Upper lobe of left lung (tissue), 6 donors: Measurements from ENCODE around the gene IL21R. TPM values are rescaled to one million over a fixed set of nuclear protein-coding genes. Genes with fewer than 3 reads are reported as not detected.
"Not testable (repeated sequence)": the region's sequence is repeated elsewhere in the genome, so short reads cannot be mapped to it uniquely, and the experiment has no call there.

Experiments
- ATAC-seq, 2 donors: fragments of 200-7000 bp; cut with Tn5 transposase; one replicate each; pipeline ENCODE4 v1.9.1; 2022; ENCODE audit warnings: mild to moderate bottlenecking in 2 of 2, moderate library complexity in 2 of 2; ENCODE audit not compliant: low FRiP score in 2 of 2
- DNase-seq, 2 donors: peaks; one replicate each; pipeline ENCODE4 v3.0.0-alpha.2; 2019 to 2020
- H3K27ac ChIP-seq, 4 donors: fragments of 200-600 bp; sonication (generic); one replicate each; pipeline ENCODE4 v1.5.1; 2016 to 2019
- H3K27me3 ChIP-seq, 4 donors: fragments of 200-600 bp; sonication (generic); one replicate each; pipeline ENCODE4 v1.5.1; 2017 to 2019
- H3K36me3 ChIP-seq, 4 donors: fragments of 200-600 bp; sonication (generic); one replicate each; pipeline ENCODE4 v1.5.1; 2016 to 2019
- H3K4me1 ChIP-seq, 4 donors: fragments of 200-600 bp; sonication (generic); one replicate each; pipeline ENCODE4 v1.5.1; 2018 to 2019
- H3K4me3 ChIP-seq, 4 donors: fragments of 200-600 bp; sonication (generic); one replicate each; pipeline ENCODE4 v1.5.1; 2017 to 2019; ENCODE audit warnings: mild to moderate bottlenecking in 2 of 4, moderate library complexity in 1 of 4
- H3K9me3 ChIP-seq, 4 donors: fragments of 200-600 bp; sonication (generic); one replicate each; pipeline ENCODE4 v1.5.1; 2018 to 2019
- CTCF ChIP-seq, 6 experiments: fragments of 450-650 bp in 4 of 6; fragments of 200-600 bp in 2 of 6; sonication (generic) in 2 of 6; IDR thresholded peaks; one replicate each; pipeline ENCODE4 v1.5.1; 2016 to 2019; ENCODE audit warnings: antibody characterized with exemption in 6 of 6
- EP300 ChIP-seq, 4 donors: sonication (generic); formaldehyde crosslinking; IDR thresholded peaks; one replicate each; pipeline ENCODE4 v1.5.1; 2017; ENCODE audit warnings: antibody characterized with exemption in 4 of 4, control low read depth in 2 of 4
- POLR2A ChIP-seq, 4 donors: fragments of 450-650 bp; IDR thresholded peaks; one replicate each; pipeline ENCODE4 v1.5.1; 2016 to 2017; ENCODE audit warnings: antibody characterized with exemption in 4 of 4, mild to moderate bottlenecking in 2 of 4
- POLR2AphosphoS5 ChIP-seq, 2 donors: sonication (generic); formaldehyde crosslinking; IDR thresholded peaks; one replicate each; pipeline ENCODE4 v1.5.1; 2017; ENCODE audit warnings: antibody characterized with exemption in 2 of 2
- WGBS, 2 donors: methylation state at CpG; one replicate each; pipeline ENCODE4 v1.1.5; 2017 to 2018; 5-methylcytosine and 5-hydroxymethylcytosine counted together
- total RNA-seq, 6 donors: library from RNA; depleted of rRNA in 4 of 6; stranded (reverse); fragments of >200 nt in 4 of 6; gene quantifications; one replicate each; pipeline versions ENCODE4 v1.1.0 to v1.2.1, GENCODE V29; 2016 to 2021
- donor health status: DM: no; HTN: no; CAD: no; lungs with moderate emphysema.
- donor health status: DM: no; HTN: yes; CAD: no; lungs with severe emphysema.

The IL21R gene
- total RNA-seq, 6 donors from 2014 or later: 2.0 to 10.1 (median 3.6) TPM

- H3K27ac ChIP-seq: no peak overlapping the region
- H3K9me3 ChIP-seq: no peaks in the 10 kb centered on the region
- peaks cover 0 to 7% (median 0%) of the 10 kb centered on the region in 4 donors for H3K4me1 ChIP-seq
- H3K27me3 ChIP-seq: no peaks in the 10 kb centered on the region
- peak in 1 of 2 donors; percentile 14 for ATAC-seq
- DNase-seq: peak in 1 of 2 donors; percentile 8
- TF ChIP-seq CTCF (IDR thresholded peaks at IDR 0.05) (no peak), EP300 (IDR thresholded peaks at IDR 0.05) (no peak), POLR2AphosphoS5 (IDR thresholded peaks at IDR 0.05) (no peak), POLR2A (IDR thresholded peaks at IDR 0.05) (no peak)
- no peak overlapping the region for H3K4me3 ChIP-seq
- WGBS, 2 donors: 70 to 78% methylated on average over 9 to 10 of the region's 10 CpGs
- peaks cover 0 to 5% (median 0%) of the 10 kb centered on the region in 4 donors for H3K36me3 ChIP-seq
These were observed 29.0 kb downstream of the IL21R start for GRCh38 chr16:27430923-27431484.

GRCh38 chr16:27431773-27432532 lies 30.0 kb downstream of the IL21R start:
- TF ChIP-seq POLR2AphosphoS5 (IDR thresholded peaks at IDR 0.05): no peak
- no peak for TF ChIP-seq CTCF (IDR thresholded peaks at IDR 0.05)
- no peak for TF ChIP-seq EP300 (IDR thresholded peaks at IDR 0.05)
- 79 to 92% methylated on average over 14 to 15 of the region's 15 CpGs for WGBS, 2 donors
- peaks cover 0 to 5% (median 0%) of the 10 kb centered on the region in 4 donors for H3K36me3 ChIP-seq
- no peak overlapping the region for H3K4me3 ChIP-seq
- peak in 1 of 2 donors; percentile 6 for DNase-seq
- no peak overlapping the region for H3K27ac ChIP-seq
- peak in 1 of 2 donors; percentile 25 for ATAC-seq
- no peaks in the 10 kb centered on the region for H3K9me3 ChIP-seq
- no peaks in the 10 kb centered on the region for H3K27me3 ChIP-seq
- no peaks in the 10 kb centered on the region for H3K4me1 ChIP-seq

- no peaks in the 10 kb centered on the region for H3K27me3 ChIP-seq
- peak in 1 of 2 donors; percentile 10 for DNase-seq
- no peak for ATAC-seq
- no peaks in the 10 kb centered on the region for H3K4me1 ChIP-seq
- TF ChIP-seq CTCF (IDR thresholded peaks at IDR 0.05) (no peak), EP300 (IDR thresholded peaks at IDR 0.05) (no peak)
- no peak overlapping the region for H3K4me3 ChIP-seq
- 51 to 66% methylated on average over 6 of the region's 6 CpGs for WGBS, 2 donors
- no peak overlapping the region for H3K27ac ChIP-seq
- H3K9me3 ChIP-seq: no peaks in the 10 kb centered on the region
- peaks cover 0 to 5% (median 0%) of the 10 kb centered on the region in 4 donors for H3K36me3 ChIP-seq
These were observed 30.6 kb downstream of the IL21R start for GRCh38 chr16:27432558-27432957.

- WGBS, 2 donors: 73 to 81% methylated on average over 5 of the region's 5 CpGs
- not testable (repeated sequence) for H3K4me3 ChIP-seq, H3K36me3 ChIP-seq, DNase-seq, H3K27me3 ChIP-seq, H3K27ac ChIP-seq, H3K4me1 ChIP-seq, ATAC-seq, H3K9me3 ChIP-seq
These were observed 31.2 kb downstream of the IL21R start for GRCh38 chr16:27433191-27433590.

GRCh38 chr16:27433636-27434035 lies 31.7 kb downstream of the IL21R start:
- no peaks in the 10 kb centered on the region for H3K9me3 ChIP-seq
- H3K27ac ChIP-seq: no peak overlapping the region
- no peak for ATAC-seq
- peak in 1 of 2 donors; percentile 6 for DNase-seq
- H3K27me3 ChIP-seq: no peaks in the 10 kb centered on the region
- peaks cover 0 to 5% (median 2%) of the 10 kb centered on the region in 4 donors for H3K36me3 ChIP-seq
- H3K4me1 ChIP-seq: no peaks in the 10 kb centered on the region
- WGBS, 2 donors: 64 to 83% methylated on average over 8 of the region's 8 CpGs
- no peak overlapping the region for H3K4me3 ChIP-seq
- TF ChIP-seq POLR2AphosphoS5 (IDR thresholded peaks at IDR 0.05) (no peak), CTCF (IDR thresholded peaks at IDR 0.05) (no peak), EP300 (IDR thresholded peaks at IDR 0.05) (no peak), POLR2A (IDR thresholded peaks at IDR 0.05) (no peak)
